HG02938 (cell line): ENCODE results near the gene ABHD16A.
A peak's percentile ranks its signal among the peaks of the same experiment; 100 is the strongest.

ENCODE experiments used
- ATAC-seq: cut with Tn5 transposase; IDR thresholded peaks from one replicate; pipeline ENCODE4 v1.9.1; 2021; ENCODE audit warnings: mild to moderate bottlenecking, moderate library complexity; ENCODE audit not compliant: unreplicated experiment

ABHD16A gene

DNA sequence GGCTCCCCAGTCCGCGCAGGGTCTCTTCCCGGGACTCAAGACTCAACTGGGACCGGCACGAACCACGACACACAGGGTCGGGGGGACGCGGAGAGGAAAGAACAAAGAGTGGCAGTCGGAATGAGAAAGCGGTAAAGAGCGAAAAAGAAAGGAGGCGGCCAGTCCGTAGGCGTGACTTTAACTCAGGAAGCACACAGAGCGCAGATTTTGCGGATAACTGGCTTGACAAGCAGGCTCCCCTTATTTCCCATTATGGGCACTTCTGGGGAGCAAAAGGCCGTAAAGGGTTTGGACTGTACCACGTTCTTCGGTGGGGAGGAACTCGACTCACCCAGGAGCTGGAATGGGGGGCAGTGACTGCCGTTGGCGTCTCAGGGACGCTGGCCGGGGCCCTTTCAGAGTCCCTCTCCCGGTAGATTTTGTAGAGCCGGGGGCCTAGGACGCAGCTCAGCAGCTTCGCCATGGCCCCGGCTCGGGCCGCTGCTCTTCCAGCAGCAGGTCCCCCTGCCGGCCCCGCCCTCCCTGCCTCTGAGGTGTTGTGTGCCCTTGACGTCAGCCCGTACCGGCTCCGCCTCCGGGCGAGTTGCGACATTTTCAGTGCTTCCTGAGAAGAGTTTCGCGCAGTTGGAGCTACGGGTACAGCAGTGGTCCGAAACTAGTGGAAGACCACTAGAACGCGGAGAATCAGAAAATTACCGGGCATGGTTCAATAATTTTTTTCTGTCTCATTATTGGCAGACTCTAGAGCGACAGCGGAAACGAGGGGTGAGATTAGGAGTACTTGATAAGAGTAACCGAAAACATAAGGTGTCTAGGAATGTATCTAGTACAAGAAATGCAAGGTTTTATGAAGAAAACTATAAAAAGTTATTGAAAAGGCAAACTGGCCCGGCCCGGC, at the start of gene ABHD16A:
ABHD16A (minus strand) TSS at position 506 of the 898 bp plus-strand sequence; CDS start at position 463, 43 bp downstream.
- ATAC-seq: peak; percentile 62

DNA sequence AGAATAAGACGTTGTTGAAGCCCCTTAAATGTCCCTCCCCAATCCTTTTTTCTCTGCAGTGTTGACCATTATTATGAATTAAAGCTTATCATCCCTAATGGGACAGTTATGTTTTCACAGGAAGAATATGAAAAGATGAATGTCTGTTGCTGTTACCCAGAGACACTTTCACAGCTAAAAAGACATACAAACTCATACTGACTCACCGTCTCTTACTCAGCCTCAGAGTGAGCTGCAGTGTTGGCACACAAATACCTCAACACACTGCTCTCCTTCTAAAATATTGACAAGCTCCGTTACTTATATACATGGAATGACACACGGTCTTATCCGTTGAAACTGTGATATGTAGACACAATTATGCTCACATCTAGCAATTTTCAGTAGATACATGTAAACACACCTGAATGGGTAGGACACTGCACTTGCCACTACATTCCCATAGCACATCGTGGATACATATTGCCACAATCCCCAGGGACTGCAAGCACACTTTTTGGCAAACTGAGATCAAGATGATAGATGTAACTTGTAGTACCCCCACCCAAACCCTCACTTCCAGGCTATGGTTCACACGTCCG, 49.7 kb upstream of the ABHD16A start:
- no peak for ATAC-seq

- ATAC-seq: no peak
These were observed 47.4 kb upstream of the ABHD16A start for GRCh38 chr6:31750411-31751022.

DNA sequence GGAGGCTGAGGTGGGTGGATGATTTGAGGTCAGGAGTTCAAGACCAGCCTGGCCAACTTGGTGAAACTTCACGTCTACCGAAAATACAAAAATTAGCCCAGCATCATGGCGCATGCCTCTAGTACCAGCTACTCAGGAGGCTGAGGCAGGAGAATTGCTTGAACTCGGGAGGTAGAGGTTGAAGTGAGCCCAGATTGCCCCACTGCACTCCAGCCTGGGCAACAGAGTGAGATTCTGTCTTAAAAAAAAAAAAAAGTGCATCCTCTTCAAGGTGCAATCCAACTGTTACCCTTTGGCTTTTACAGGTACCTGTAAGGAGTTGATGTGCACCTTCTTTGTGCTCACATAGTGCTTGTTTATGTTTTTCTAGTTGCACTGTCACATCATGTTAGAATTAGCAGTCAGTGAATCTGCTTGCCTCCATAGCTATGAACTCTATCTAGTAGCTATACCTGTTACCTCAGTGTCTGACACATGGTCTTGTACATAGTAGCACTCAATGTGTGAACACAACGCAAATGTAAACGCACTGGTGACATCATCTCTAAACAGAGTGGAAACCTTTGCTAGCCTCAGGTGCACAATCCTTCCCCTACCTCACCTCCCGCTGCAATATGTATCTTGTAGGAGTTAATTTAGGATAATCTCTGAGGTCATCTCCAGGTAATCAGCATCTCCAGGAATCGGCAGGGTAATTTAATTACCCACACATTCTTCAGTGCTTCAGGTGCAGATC, 46.3 kb upstream of the ABHD16A start:
- ATAC-seq: no peak

- no peak for ATAC-seq
These were observed 41.3 kb upstream of the ABHD16A start for GRCh38 chr6:31744422-31744821.

DNA sequence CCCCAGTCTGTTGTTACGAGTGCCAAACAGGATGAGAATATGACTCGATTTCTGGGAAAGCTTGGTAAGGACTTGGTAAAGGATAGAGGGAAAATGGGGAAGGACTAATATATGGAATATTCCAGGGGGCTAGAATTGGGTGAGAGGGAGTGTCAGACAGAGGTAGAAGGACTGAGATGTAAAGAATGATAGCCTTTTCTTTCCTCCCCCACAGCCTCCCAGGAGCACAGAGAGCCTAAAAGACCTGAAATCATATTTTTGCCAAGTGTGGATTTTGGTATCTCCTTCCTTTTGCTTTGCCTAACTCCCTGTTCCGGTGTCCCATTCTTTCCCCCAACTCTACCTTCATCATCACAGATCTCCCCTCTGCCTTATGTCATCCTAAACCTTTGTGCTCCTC, 39.8 kb upstream of the ABHD16A start:
- no peak for ATAC-seq

GRCh38 chr6:31741815-31742214, 38.7 kb upstream of the ABHD16A start:
- ATAC-seq: no peak

GRCh38 chr6:31740397-31741223, 37.5 kb upstream of the ABHD16A start:
- no peak for ATAC-seq

DNA sequence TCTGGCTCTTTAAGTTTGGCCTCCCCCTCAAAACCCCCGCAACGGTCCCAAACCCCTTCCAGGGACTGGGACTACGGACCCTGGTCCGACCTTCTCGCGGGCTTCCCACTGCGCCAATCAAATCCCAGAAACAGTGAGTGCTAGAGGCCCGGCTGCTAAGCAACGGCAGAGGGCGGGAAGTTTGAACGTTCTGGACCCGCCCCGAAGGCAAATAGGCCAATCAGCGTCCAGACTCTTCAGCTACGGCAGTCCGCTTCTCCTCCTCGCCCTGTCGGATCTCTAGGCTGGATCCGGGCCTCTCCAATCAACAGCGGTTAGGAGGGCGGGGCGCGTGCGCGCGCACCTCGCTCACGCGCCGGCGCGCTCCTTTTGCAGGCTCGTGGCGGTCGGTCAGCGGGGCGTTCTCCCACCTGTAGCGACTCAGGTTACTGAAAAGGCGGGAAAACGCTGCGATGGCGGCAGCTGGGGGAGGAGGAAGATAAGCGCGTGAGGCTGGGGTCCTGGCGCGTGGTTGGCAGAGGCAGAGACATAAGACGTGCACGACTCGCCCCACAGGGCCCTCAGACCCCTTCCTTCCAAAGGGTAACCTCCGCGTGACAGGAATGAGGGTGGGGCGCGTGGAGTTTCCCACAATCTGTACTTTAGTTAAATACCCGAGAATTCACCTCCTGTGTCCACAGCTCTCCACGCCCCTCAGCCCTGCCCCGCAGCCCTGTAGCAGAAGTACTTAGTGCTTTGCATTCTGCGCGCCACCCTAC, 36.7 kb upstream of the ABHD16A start, which contains the start of gene MSH5:
MSH5 (plus strand) TSS at position 367 of the 758 bp plus-strand sequence. CDS start 462 bp downstream, outside the sequence.
- peak; percentile 68 for ATAC-seq

GRCh38 chr6:31737991-31738979, 35.2 kb upstream of the ABHD16A start:
- ATAC-seq: no peak

DNA sequence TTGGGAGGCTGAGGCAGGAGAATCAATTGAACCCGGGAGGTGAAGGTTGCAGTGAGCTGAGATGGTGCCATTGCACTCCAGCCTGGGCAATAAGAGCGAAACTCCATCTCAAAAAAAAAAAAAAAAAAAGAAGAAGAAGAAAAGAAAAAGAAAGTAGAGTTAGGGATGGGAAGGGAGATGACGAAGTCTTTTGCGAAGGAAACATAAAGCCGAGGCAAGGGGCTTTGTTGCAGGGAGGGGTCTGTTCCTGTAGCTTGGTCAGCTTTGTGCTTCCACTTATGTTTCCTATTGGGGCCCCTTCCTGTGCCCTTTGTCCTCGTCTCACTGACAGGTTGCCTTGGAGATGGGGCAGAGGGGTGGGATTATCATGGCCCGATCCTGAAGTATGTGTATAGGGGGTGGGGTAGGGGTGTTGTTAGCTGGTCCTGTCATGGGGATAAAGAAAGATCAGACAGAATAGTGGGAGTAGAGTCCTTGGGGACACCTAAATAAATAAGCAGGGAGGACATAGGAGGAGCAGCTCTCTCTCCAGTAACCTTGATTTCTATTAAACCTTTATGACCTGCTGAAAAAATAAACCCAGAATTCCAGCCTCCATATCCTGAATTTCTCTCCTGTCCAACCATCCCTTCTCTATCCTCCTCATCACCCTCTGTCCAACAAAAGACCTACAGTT, 34.3 kb upstream of the ABHD16A start:
- no peak for ATAC-seq

GRCh38 chr6:31736768-31737314, 33.7 kb upstream of the ABHD16A start:
- ATAC-seq: no peak

DNA sequence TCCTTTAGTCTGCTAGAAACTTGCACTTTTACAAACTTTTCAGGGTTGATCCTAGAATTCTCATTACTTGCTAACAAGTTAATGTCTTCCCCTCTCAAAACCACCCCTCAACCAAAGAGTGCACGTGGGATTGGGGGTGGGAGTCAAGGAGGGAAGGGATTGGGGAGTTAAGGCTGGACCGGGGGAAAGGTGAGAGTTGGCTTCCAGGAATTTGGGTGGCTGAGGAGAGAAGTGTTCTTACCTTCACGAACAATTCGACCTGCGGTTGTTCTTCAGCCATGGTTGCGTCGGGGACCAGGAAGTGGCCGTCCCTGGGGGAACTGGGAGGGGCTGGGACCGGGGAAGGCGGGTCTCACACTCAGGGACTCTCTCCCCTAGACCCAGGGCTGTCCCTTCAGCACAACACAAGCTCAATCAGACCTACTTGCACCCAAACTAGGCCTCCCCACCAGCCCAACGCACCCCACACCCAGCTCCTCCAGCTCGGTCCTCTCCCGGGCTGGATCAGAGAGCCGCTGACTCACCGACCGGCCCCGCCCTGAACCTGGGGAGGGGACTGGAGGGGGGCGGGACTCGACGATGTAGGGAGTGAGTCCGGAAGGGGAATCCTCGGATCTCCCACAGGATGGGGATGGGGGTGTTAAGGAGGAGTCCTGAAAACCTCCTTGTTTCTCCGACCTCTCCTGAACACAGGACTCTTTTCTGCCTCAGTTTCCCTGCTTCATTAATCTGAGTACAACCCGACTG, 33.1 kb upstream of the ABHD16A start, which contains the start of gene CLIC1:
CLIC1 (minus strand) TSS at position 510 of the 747 bp plus-strand sequence; CDS start at position 280, 230 bp downstream.
- ATAC-seq: no peak

DNA sequence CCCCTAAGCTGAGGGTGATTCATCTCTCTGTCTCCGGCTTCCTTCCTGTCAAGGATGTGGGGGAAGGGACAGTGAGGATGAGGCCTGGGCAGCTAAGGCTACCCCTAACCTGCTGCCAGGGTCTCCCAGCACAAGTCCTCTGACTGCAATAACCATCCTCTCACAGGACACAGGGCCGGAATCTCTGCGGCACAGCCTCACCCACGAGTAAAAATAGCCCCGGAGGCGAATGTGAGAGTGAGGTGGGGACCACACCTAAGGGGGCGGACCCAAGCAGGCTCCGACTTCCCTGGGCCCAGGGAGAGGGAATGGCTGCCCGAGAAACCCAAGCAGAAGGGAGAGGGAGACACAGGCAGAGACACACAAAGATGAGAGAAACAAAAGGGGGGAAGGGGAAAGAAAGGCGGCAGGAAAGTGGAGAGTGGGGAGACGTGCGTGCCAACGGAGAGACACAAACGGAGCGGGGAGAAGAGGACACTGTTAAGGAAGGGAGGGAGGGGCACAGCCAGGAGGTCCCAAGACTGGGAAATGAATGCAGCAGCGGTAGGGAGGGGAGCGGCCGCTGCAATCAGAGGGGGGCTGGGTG, 31.8 kb upstream of the ABHD16A start:
- ATAC-seq: no peak

GRCh38 chr6:31734247-31734820, 31.2 kb upstream of the ABHD16A start:
- no peak for ATAC-seq

- no peak for ATAC-seq
These were observed 30.6 kb upstream of the ABHD16A start for GRCh38 chr6:31733734-31734133.
